Esophagus squamous epithelium (tissue), 5 donors: ENCODE data around the gene TRIM33. TPM values are rescaled to one million over a fixed set of nuclear protein-coding genes. Genes with fewer than 3 reads are reported as not detected.

ENCODE experiments used
- DNase-seq: peaks from one replicate; lab custom pipeline; 2025; lab: John Stamatoyannopoulos, UW
- H3K27ac ChIP-seq, 4 donors: fragments of 200-600 bp; sonication (generic); one replicate each; pipeline ENCODE4 v1.5.1; 2016 to 2019; ENCODE audit warnings: mild to moderate bottlenecking in 1 of 4
- H3K27me3 ChIP-seq, 4 donors: fragments of 200-600 bp; sonication (generic); 1 replicate in 3 of 4; 2 replicates in 1 of 4; pipeline versions ENCODE4 v1.5.1 to v1.6.0; 2017 to 2021; ENCODE audit warnings: antibody characterized with exemption in 1 of 4
- H3K36me3 ChIP-seq, 3 donors: fragments of 200-600 bp; sonication (generic); one replicate each; pipeline ENCODE4 v1.5.1; 2016 to 2019
- H3K4me1 ChIP-seq, 3 donors: fragments of 200-600 bp; sonication (generic); one replicate each; pipeline ENCODE4 v1.5.1; 2017 to 2019
- H3K4me3 ChIP-seq, 4 donors: fragments of 200-600 bp; sonication (generic); 1 replicate in 3 of 4; 2 replicates in 1 of 4; pipeline ENCODE4 v1.5.1; 2016 to 2019; ENCODE audit warnings: mild to moderate bottlenecking in 2 of 4, moderate library complexity in 1 of 4
- H3K9me3 ChIP-seq, 3 donors: fragments of 200-600 bp; sonication (generic); one replicate each; pipeline ENCODE4 v1.5.1; 2016 to 2019
- CTCF ChIP-seq, 6 experiments: fragments of 450-650 bp in 4 of 6; fragments of 200-600 bp in 2 of 6; sonication (generic) in 2 of 6; IDR thresholded peaks; one replicate each; pipeline ENCODE4 v1.5.1; 2016 to 2019; ENCODE audit warnings: antibody characterized with exemption in 6 of 6, mild to moderate bottlenecking in 4 of 6, moderate library complexity in 4 of 6
- POLR2A ChIP-seq, 4 donors: fragments of 450-650 bp; IDR thresholded peaks; one replicate each; pipeline ENCODE4 v1.6.1; 2017; ENCODE audit warnings: antibody characterized with exemption in 4 of 4, mild to moderate bottlenecking in 4 of 4, moderate library complexity in 3 of 4
- WGBS, 2 donors: methylation state at CpG; one replicate each; pipeline ENCODE4 v1.1.5; 2018; 5-methylcytosine and 5-hydroxymethylcytosine counted together
- intact Hi-C: fragments of 100-400 bp; cut with DNase I; formaldehyde crosslinking; loops from one replicate; pipeline ENCODE4 v1.15.0; 2022
- total RNA-seq, 4 donors: library from RNA; depleted of rRNA; stranded (reverse); fragments of >200 nt; gene quantifications; one replicate each; pipeline ENCODE4 v1.1.0, GENCODE V29; 2016
- donor health status: DM: yes; HTN: yes; CAD: no.

Gene TRIM33
- total RNA-seq = 10 to 100 TPM; 19.1 to 38.7 (median 25.4) TPM

GRCh38 chr1:114511032-114511785 is at the start of gene TRIM33:
TRIM33 (minus strand) TSS chr1:114511203; CDS start chr1:114511076, 127 bp downstream.
- 0% methylated on average over 22 of the region's 90 CpGs for WGBS, 2 donors
- intact Hi-C loops = no loop called here
- peaks cover 0 to 2% (median 0%) of the 10 kb centered on the region in 3 donors for H3K36me3 ChIP-seq
- no peaks in the 10 kb centered on the region for H3K9me3 ChIP-seq
- TF ChIP-seq POLR2A (IDR thresholded peaks at IDR 0.05) (peak in 3 of 4 donors; percentile 22 to 86 (median 50)), CTCF (IDR thresholded peaks at IDR 0.05) (no peak)
- DNase-seq = peak; percentile 62
- peaks cover 17 to 44% (median 31%) of the 10 kb centered on the region in 3 donors for H3K4me1 ChIP-seq
- peak within 1 kb of the TSS; percentile 79 to 97 (median 94) for H3K4me3 ChIP-seq
- no peaks in the 10 kb centered on the region for H3K27me3 ChIP-seq
- peak within 1 kb of the TSS; percentile 94 to 99 (median 96) for H3K27ac ChIP-seq

- Histone ChIP-seq H3K27ac (no peak overlapping the region), H3K27me3 (no peaks in the 10 kb centered on the region), H3K9me3 (no peaks in the 10 kb centered on the region), H3K4me1 (peaks cover 0 to 12% (median 0%) of the 10 kb centered on the region in 3 donors), H3K36me3 (peaks cover 0 to 4% (median 0%) of the 10 kb centered on the region in 3 donors), H3K4me3 (no peak overlapping the region)
- TF ChIP-seq POLR2A (IDR thresholded peaks at IDR 0.05) (no peak), CTCF (IDR thresholded peaks at IDR 0.05) (no peak)
- DNase-seq = no peak
- intact Hi-C loops = no loop called here
- WGBS, 2 donors = 86 to 92% methylated on average over 2 to 3 of the region's 3 CpGs
These were observed 48.4 kb upstream of the TRIM33 start for GRCh38 chr1:114559356-114559755.

DNA sequence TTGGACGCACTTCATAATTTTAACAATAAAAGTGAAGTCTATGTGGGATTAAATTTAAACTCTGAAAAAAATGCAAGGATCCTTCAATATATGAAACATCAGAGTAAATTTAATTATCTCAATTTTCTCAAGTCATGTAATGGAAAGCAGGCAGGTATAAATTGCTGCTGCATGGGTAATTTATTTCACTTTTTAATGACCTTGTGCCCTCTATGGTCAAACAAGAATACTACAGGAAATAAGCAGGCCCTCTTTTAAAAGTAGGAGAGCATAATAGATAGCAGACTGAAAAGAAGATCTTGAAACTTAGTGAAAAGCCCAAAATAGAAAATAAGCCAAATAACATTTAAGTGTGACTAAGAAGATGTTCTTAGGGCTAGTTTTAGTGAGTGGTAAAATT is 47.5 kb upstream of the TRIM33 start:
- H3K4me3 ChIP-seq = no peak overlapping the region
- peaks cover 0 to 12% (median 0%) of the 10 kb centered on the region in 3 donors for H3K4me1 ChIP-seq
- 90 to 95% methylated on average over 1 of the region's 1 CpG for WGBS, 2 donors
- intact Hi-C loops = no loop called here
- no peaks in the 10 kb centered on the region for H3K27me3 ChIP-seq
- DNase-seq = no peak
- TF ChIP-seq POLR2A (IDR thresholded peaks at IDR 0.05) (no peak), CTCF (IDR thresholded peaks at IDR 0.05) (peak in 3 of 6 experiments; percentile 31 to 45 (median 32))
- no peaks in the 10 kb centered on the region for H3K9me3 ChIP-seq
- no peak overlapping the region for H3K27ac ChIP-seq
- H3K36me3 ChIP-seq = no peaks in the 10 kb centered on the region

DNA sequence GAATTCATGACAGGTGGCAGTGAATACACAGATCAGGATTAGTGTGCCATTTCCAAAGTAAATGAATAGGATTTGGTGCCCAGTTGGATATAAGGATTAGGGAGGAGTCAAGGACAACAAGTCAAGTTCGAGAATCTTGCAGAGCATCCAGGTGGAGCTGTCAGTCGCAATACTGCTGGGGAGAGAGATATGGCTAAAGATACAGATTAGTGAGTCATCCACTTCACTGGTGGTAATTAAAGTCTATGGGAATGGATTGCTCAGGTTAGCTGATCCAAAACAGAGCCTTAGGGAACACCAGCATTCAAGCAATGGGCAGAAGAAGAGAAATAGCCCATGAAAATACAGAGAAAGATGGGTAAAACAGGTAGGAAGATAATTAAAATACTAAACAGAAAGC is 43.6 kb upstream of the TRIM33 start:
- H3K4me3 ChIP-seq = no peak overlapping the region
- H3K9me3 ChIP-seq = no peaks in the 10 kb centered on the region
- intact Hi-C loops = no loop called here
- H3K36me3 ChIP-seq = no peaks in the 10 kb centered on the region
- H3K27ac ChIP-seq = no peak overlapping the region
- no peaks in the 10 kb centered on the region for H3K4me1 ChIP-seq
- no peak for TF ChIP-seq POLR2A (IDR thresholded peaks at IDR 0.05)
- TF ChIP-seq CTCF (IDR thresholded peaks at IDR 0.05) = no peak
- no peaks in the 10 kb centered on the region for H3K27me3 ChIP-seq
- DNase-seq = no peak
- WGBS, 2 donors = 62 to 64% methylated on average over 2 of the region's 2 CpGs

DNA sequence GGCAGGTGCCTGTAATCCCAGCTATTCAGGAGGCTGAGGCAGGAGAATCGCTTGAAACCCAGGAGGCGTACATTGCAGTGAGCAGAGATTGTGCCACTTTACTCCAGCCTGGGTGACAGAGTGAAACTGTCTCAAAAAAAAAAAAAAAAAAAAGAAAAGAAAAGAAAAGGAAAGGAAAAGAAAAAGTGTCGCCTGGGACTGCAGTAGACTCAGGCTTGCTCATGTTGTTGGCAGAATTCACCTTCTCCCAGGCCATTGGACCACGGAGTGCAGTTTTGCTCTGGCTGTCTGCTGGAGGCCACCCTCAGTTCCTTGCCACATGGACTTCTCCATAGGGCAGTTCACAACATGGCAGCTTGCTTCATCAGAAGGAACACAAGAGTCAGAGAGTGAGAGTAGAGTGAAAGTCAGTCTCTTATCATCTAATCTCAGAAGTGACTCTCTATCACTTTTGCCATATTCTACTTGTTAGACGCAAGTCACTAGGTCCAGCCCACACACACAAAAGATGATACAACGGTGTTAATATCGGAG is 41.2 kb upstream of the TRIM33 start:
- intact Hi-C loops = no loop called here
- TF ChIP-seq POLR2A (IDR thresholded peaks at IDR 0.05) (no peak), CTCF (IDR thresholded peaks at IDR 0.05) (no peak)
- Histone ChIP-seq H3K27me3 (no peaks in the 10 kb centered on the region), H3K27ac (no peak overlapping the region), H3K9me3 (no peaks in the 10 kb centered on the region), H3K4me1 (no peaks in the 10 kb centered on the region), H3K36me3 (no peaks in the 10 kb centered on the region), H3K4me3 (no peak overlapping the region)
- 93 to 97% methylated on average over 7 of the region's 7 CpGs for WGBS, 2 donors
- no peak for DNase-seq
